SK-N-SH (cell line): ENCODE results near the gene VAV1. TPM values are rescaled to one million over a fixed set of nuclear protein-coding genes. Genes with fewer than 3 reads are reported as not detected.

Source experiments
- CTCF ChIA-PET: fragments of 300-600, 350-600 bp; formaldehyde crosslinking; extraction: SDS; loops from one replicate; lab custom pipeline; 2021; lab: Yijun Ruan, JAX
- POLR2A ChIA-PET: fragments of 350-600 bp; sonication (Branson Sonifier 250); formaldehyde crosslinking; extraction: SDS; loops from one replicate; lab custom pipeline; 2020; ENCODE audit warnings: antibody characterized with exemption, inconsistent platforms; lab: Yijun Ruan, JAX
- DNase-seq: peaks from one replicate; pipeline ENCODE4 v3.0.0; 2012
- H2AFZ ChIP-seq: fragments of 200-600 bp; sonication (generic); 2 replicates; pipeline ENCODE4 v1.8.1; 2016; ENCODE audit warnings: antibody characterized with exemption, mild to moderate bottlenecking, low read depth
- H3F3A ChIP-seq: fragments of 200-600 bp; sonication (generic); replicated peaks from 2 replicates; pipeline ENCODE3; 2016; ENCODE audit warnings: antibody characterized with exemption, mild to moderate bottlenecking; ENCODE audit not compliant: insufficient read depth
- H3K27ac ChIP-seq, 2 experiments: fragments of 200-500 bp in 1 of 2; fragments of 200-600 bp in 1 of 2; sonication (Bioruptor generic) in 1 of 2; sonication (generic), shearing (Covaris generic) in 1 of 2; 2 replicates each; pipeline versions ENCODE4 v1.5.1 to v1.6.1; 2014 to 2016; ENCODE audit warnings: low read depth in 2 of 2, inconsistent platforms in 1 of 2, low read length in 1 of 2, mild to moderate bottlenecking in 1 of 2, mixed read lengths in 1 of 2
- H3K27me3 ChIP-seq: fragments of 200-600 bp; sonication (generic), shearing (Covaris generic); 2 replicates; pipeline ENCODE4 v1.6.1; 2016; ENCODE audit warnings: mixed run types; ENCODE audit not compliant: insufficient read depth
- H3K36me3 ChIP-seq, 2 experiments: fragments of 200-500 bp in 1 of 2; fragments of 200-600 bp in 1 of 2; sonication (Bioruptor generic) in 1 of 2; sonication (generic) in 1 of 2; replicated peaks in 1 of 2; 2 replicates each; pipeline versions ENCODE3 to v1.5.1; 2014 to 2016; ENCODE audit warnings: low read length in 1 of 2, mild to moderate bottlenecking in 1 of 2; ENCODE audit not compliant: insufficient read depth in 2 of 2, control insufficient read depth in 1 of 2
- H3K4me1 ChIP-seq, 2 experiments: fragments of 200-500 bp in 1 of 2; fragments of 200-600 bp in 1 of 2; sonication (Bioruptor generic) in 1 of 2; sonication (generic), shearing (Covaris generic) in 1 of 2; 2 replicates each; pipeline versions ENCODE4 v1.5.1 to v1.6.1; 2014 to 2016; ENCODE audit warnings: low read depth in 1 of 2, low read length in 1 of 2, mixed run types in 1 of 2; ENCODE audit not compliant: insufficient read depth in 2 of 2, control insufficient read depth in 1 of 2
- H3K4me2 ChIP-seq: fragments of 200-600 bp; sonication (generic), shearing (Covaris generic); 2 replicates; pipeline ENCODE4 v1.6.1; 2017; ENCODE audit warnings: mixed run types
- H3K4me3 ChIP-seq, 2 experiments: fragments of 200-500 bp in 1 of 2; fragments of 200-600 bp in 1 of 2; sonication (Bioruptor generic) in 1 of 2; sonication (generic), shearing (Covaris generic) in 1 of 2; 2 replicates each; pipeline versions ENCODE4 v1.5.1 to v1.8.1; 2014 to 2016; ENCODE audit warnings: low read depth in 2 of 2, inconsistent platforms in 1 of 2, low read length in 1 of 2, mild to moderate bottlenecking in 1 of 2, mixed read lengths in 1 of 2, moderate library complexity in 1 of 2
- H3K79me2 ChIP-seq: fragments of 200-600 bp; sonication (generic); 2 replicates; pipeline ENCODE4 v1.8.1; 2017; ENCODE audit warnings: mild to moderate bottlenecking; ENCODE audit not compliant: insufficient read depth
- H3K9ac ChIP-seq: fragments of 200-600 bp; sonication (generic); 2 replicates; pipeline ENCODE4 v1.6.1; 2017; ENCODE audit warnings: mixed run types
- H3K9me2 ChIP-seq: fragments of 200-600 bp; sonication (generic); 2 replicates; pipeline ENCODE4 v1.6.1; 2017; ENCODE audit warnings: mixed run types
- H3K9me3 ChIP-seq: fragments of 200-600 bp; sonication (generic); 2 replicates; pipeline ENCODE4 v1.6.1; 2017; ENCODE audit warnings: mixed run types, mild to moderate bottlenecking, moderate library complexity
- H4K20me1 ChIP-seq: fragments of 200-600 bp; sonication (generic); 2 replicates; pipeline ENCODE4 v1.6.1; 2017; ENCODE audit warnings: mild to moderate bottlenecking, mixed run types; ENCODE audit not compliant: insufficient read depth
- CHD2 ChIP-seq: fragments of 150-350 bp; IDR thresholded peaks from 2 replicates; pipeline ENCODE4 v1.6.1; 2018; ENCODE audit warnings: low read length; ENCODE audit not compliant: partially characterized antibody
- ELF1 ChIP-seq: IDR thresholded peaks from 2 replicates; pipeline ENCODE4 v1.4.0; 2012
- EZH2phosphoT487 ChIP-seq: fragments of 200-600 bp; sonication (generic); IDR thresholded peaks from 2 replicates; pipeline ENCODE4 v1.6.1; 2017; ENCODE audit warnings: low read depth, mixed run types, mild to moderate bottlenecking, antibody characterized with exemption, moderate library complexity, borderline replicate concordance
- FOXM1 ChIP-seq: IDR thresholded peaks from 2 replicates; pipeline ENCODE4 v1.4.0; 2012; ENCODE audit warnings: low read depth, mild to moderate bottlenecking
- GABPA ChIP-seq: IDR thresholded peaks from 2 replicates; pipeline ENCODE4 v1.4.0; 2012; ENCODE audit warnings: low read depth, mild to moderate bottlenecking
- GATA2 ChIP-seq: sonication (generic); formaldehyde crosslinking; IDR thresholded peaks from 2 replicates; pipeline ENCODE4 v1.5.0; 2020; ENCODE audit warnings: mild to moderate bottlenecking, missing genetic modification reagents
- IRF3 ChIP-seq: fragments of 150-350 bp; IDR thresholded peaks from 2 replicates; pipeline ENCODE4 v1.6.1; 2016; ENCODE audit warnings: mild to moderate bottlenecking, low read depth, low read length
- MXI1 ChIP-seq: IDR thresholded peaks from 2 replicates; pipeline ENCODE4 v1.6.1; 2012; ENCODE audit warnings: mild to moderate bottlenecking, low read depth, low read length, improper control_type of control experiment
- NFIC ChIP-seq: IDR thresholded peaks from 2 replicates; pipeline ENCODE4 v1.4.0; 2012; ENCODE audit warnings: borderline replicate concordance
- POLR2AphosphoS5 ChIP-seq: IDR thresholded peaks from 2 replicates; pipeline ENCODE4 v1.6.1; 2012; ENCODE audit warnings: low read depth, low read length
- RFX5 ChIP-seq: IDR thresholded peaks from 2 replicates; pipeline ENCODE4 v1.6.1; 2012; ENCODE audit warnings: mild to moderate bottlenecking, improper control_type of control experiment, low read length
- RXRA ChIP-seq: IDR thresholded peaks from 2 replicates; pipeline ENCODE4 v1.4.0; 2012; ENCODE audit warnings: low read depth, mild to moderate bottlenecking, borderline replicate concordance
- SIN3A ChIP-seq: IDR thresholded peaks from 2 replicates; pipeline ENCODE4 v1.6.1; 2012; ENCODE audit warnings: low read depth, mild to moderate bottlenecking, low read length, moderate library complexity, borderline replicate concordance
- TAF1 ChIP-seq: IDR thresholded peaks from 2 replicates; pipeline ENCODE4 v1.6.1; 2012; ENCODE audit warnings: low read depth, mild to moderate bottlenecking, low read length, moderate library complexity, borderline replicate concordance
- WGBS: methylation state at CpG from one replicate; pipeline ENCODE4 v1.1.6; 2017; ENCODE audit warnings: low lambda C conversion rate; 5-methylcytosine and 5-hydroxymethylcytosine counted together
- polyA plus RNA-seq, 3 experiments: library from polyadenylated mRNA; depleted of rRNA; stranded (reverse); fragments of >200 nt; gene quantifications; 2 replicates each; pipeline ENCODE4 v1.2.3, GENCODE V29; 2012

VAV1 gene
- polyA plus RNA-seq, 1 of the 3 experiments (the other 2 are of a cell fraction), result 0.02 TPM

GRCh38 chr19:6779206-6779605 lies 6.7 kb downstream of the VAV1 start:
- no peaks in the 10 kb centered on the region for H3K36me3 ChIP-seq
- ChIA-PET POLR2A (no interaction called here), CTCF (no interaction called here)
- H3K4me1 ChIP-seq, result no peaks in the 10 kb centered on the region; a peak in 1 of 4 replicates
- WGBS, result 3% methylated on average over 3 of the region's 4 CpGs
- H3K9ac ChIP-seq, result no peak overlapping the region
- no peak overlapping the region for H3K27ac ChIP-seq
- TF ChIP-seq RFX5 (no peak), POLR2AphosphoS5 (no peak), FOXM1 (no peak), GABPA (no peak), MXI1 (no peak), EZH2phosphoT487 (no peak), GATA2 (CRISPR knock-in tag) (no peak), SIN3A (no peak), IRF3 (no peak), CHD2 (no peak), NFIC (no peak), RXRA (no peak), ELF1 (no peak)
- H3K27me3 ChIP-seq, result peaks cover 19% of the 10 kb centered on the region; the same call in 1 of the 2 replicates
- H3K4me3 ChIP-seq, result no peak overlapping the region
- no peaks in the 10 kb centered on the region for H3K9me3 ChIP-seq
- H3F3A ChIP-seq, result peaks cover 3% of the 10 kb centered on the region
- H3K79me2 ChIP-seq, result no peaks in the 10 kb centered on the region
- H4K20me1 ChIP-seq, result no peaks in the 10 kb centered on the region
- no peak for DNase-seq
- no peak overlapping the region for H2AFZ ChIP-seq
- H3K9me2 ChIP-seq, result no peaks in the 10 kb centered on the region
- no peak overlapping the region for H3K4me2 ChIP-seq

GRCh38 chr19:6787393-6787792 lies 14.9 kb downstream of the VAV1 start:
- WGBS, result 3% methylated on average over 4 of the region's 4 CpGs
- Histone ChIP-seq H3K27me3 (peaks cover 43% of the 10 kb centered on the region; the same call in 1 of the 2 replicates), H3F3A (no peaks in the 10 kb centered on the region), H3K4me2 (no peak overlapping the region), H2AFZ (no peak overlapping the region), H3K9me3 (no peaks in the 10 kb centered on the region), H3K9ac (no peak overlapping the region), H3K27ac (no peak overlapping the region), H4K20me1 (no peaks in the 10 kb centered on the region), H3K36me3 (no peaks in the 10 kb centered on the region), H3K4me1 (no peaks in the 10 kb centered on the region), H3K79me2 (no peaks in the 10 kb centered on the region), H3K9me2 (no peaks in the 10 kb centered on the region), H3K4me3 (no peak overlapping the region)
- DNase-seq, result no peak
- ChIA-PET POLR2A (no interaction called here), CTCF (no interaction called here)
- TF ChIP-seq NFIC, result no peak
- no peak for TF ChIP-seq TAF1
